T-helper 2 cell treated with Interferon-gamma antibody and Interleukin-4, amounts not matched to agents 5 μg/mL and 100 μg/mL, for 36 hours (primary cell): ENCODE results near the gene EPYC.

Experiments used
- DNase-seq: peaks from one replicate; pipeline ENCODE4 v3.0.0; 2021; ENCODE audit warnings: low spot score
- H3K27ac Mint-ChIP-seq: one replicate; pipeline ENCODE4 v1.8.0; 2021; ENCODE audit warnings: mild to moderate bottlenecking, mixed read lengths
- H3K27me3 Mint-ChIP-seq: one replicate; pipeline ENCODE4 v1.8.0; 2021; ENCODE audit warnings: low read depth, mixed read lengths
- H3K36me3 Mint-ChIP-seq: one replicate; pipeline ENCODE4 v1.8.0; 2021; ENCODE audit warnings: low read depth, mixed read lengths
- H3K4me1 Mint-ChIP-seq: one replicate; pipeline ENCODE4 v1.8.0; 2021; ENCODE audit warnings: low read depth, mixed read lengths
- H3K4me3 Mint-ChIP-seq: one replicate; pipeline ENCODE4 v1.8.0; 2022; ENCODE audit warnings: mild to moderate bottlenecking, moderate library complexity, mixed read lengths
- H3K9me3 Mint-ChIP-seq: one replicate; pipeline ENCODE4 v1.8.0; 2021; ENCODE audit warnings: mixed read lengths

EPYC gene

GRCh38 chr12:90936230-90937005, 68.4 kb downstream of the EPYC start:
- H3K27ac Mint-ChIP-seq, result no peak overlapping the region
- no peak for DNase-seq
- H3K27me3 Mint-ChIP-seq, result peaks cover 7% of the 10 kb centered on the region
- H3K4me3 Mint-ChIP-seq, result no peak overlapping the region
- no peaks in the 10 kb centered on the region for H3K9me3 Mint-ChIP-seq
- peaks cover 1% of the 10 kb centered on the region for H3K36me3 Mint-ChIP-seq
- H3K4me1 Mint-ChIP-seq, result peaks cover 24% of the 10 kb centered on the region

DNA sequence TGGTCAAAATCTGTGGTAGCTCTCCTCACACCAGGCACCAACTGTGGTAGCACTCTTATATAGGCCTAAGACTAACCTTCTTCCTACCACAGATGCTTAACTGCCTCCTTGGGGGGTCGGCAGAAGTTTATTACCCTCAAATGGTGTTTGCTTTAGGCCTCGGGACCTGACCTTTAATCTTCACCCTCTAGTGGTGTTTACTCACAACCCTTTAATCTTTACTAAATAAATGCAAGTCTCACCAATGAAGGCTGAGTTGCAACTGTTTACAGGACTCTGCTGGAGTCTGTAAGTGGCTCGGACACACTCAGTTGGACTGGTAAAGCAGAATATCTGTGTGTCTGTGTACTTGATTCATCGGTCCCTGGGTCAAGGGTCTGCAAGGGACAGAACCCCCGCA, 79.2 kb downstream of the EPYC start:
- Mint-ChIP-seq H3K36me3 (no peaks in the 10 kb centered on the region), H3K27ac (no peak overlapping the region), H3K4me3 (no peak overlapping the region), H3K27me3 (peaks cover 4% of the 10 kb centered on the region), H3K4me1 (no peaks in the 10 kb centered on the region), H3K9me3 (peaks cover 12% of the 10 kb centered on the region)
- no peak for DNase-seq

GRCh38 chr12:90924406-90924805, 80.4 kb downstream of the EPYC start:
- peaks cover 4% of the 10 kb centered on the region for H3K27me3 Mint-ChIP-seq
- H3K4me1 Mint-ChIP-seq, result no peaks in the 10 kb centered on the region
- no peak for DNase-seq
- no peak overlapping the region for H3K4me3 Mint-ChIP-seq
- H3K9me3 Mint-ChIP-seq, result peaks cover 6% of the 10 kb centered on the region
- no peak overlapping the region for H3K27ac Mint-ChIP-seq
- H3K36me3 Mint-ChIP-seq, result no peaks in the 10 kb centered on the region

- Mint-ChIP-seq H3K4me3 (no peak overlapping the region), H3K27ac (no peak overlapping the region), H3K9me3 (no peaks in the 10 kb centered on the region), H3K4me1 (no peaks in the 10 kb centered on the region), H3K36me3 (no peaks in the 10 kb centered on the region), H3K27me3 (peaks cover 7% of the 10 kb centered on the region)
- no peak for DNase-seq
These were observed 82.6 kb downstream of the EPYC start for GRCh38 chr12:90922145-90922627.

GRCh38 chr12:90921536-90921935, 83.2 kb downstream of the EPYC start:
- H3K4me1 Mint-ChIP-seq, result no peaks in the 10 kb centered on the region
- no peak overlapping the region for H3K4me3 Mint-ChIP-seq
- no peak for DNase-seq
- no peaks in the 10 kb centered on the region for H3K36me3 Mint-ChIP-seq
- no peaks in the 10 kb centered on the region for H3K9me3 Mint-ChIP-seq
- no peak overlapping the region for H3K27ac Mint-ChIP-seq
- H3K27me3 Mint-ChIP-seq, result peaks cover 7% of the 10 kb centered on the region

DNA sequence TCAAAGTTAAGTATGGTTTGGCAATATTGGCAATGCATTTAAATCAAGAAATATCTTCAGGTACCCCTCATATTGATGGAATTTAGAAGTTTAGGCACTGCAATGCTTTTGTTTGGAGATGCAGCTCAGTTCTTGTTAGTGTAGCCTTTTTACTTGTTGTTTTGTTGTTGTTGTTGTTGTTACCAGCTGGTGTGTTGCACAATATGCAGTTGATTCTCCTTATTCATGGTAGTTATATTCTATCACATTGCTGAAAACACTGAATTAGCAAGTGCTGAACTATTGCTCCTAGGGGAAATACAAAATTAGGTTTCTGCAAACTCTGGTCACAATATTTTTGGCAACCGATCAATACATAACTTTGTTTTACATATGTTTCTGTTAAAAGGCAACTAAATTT, 84.5 kb downstream of the EPYC start:
- Mint-ChIP-seq H3K4me3 (no peak overlapping the region), H3K36me3 (no peaks in the 10 kb centered on the region), H3K27ac (no peak overlapping the region), H3K9me3 (no peaks in the 10 kb centered on the region), H3K4me1 (no peaks in the 10 kb centered on the region), H3K27me3 (peaks cover 7% of the 10 kb centered on the region)
- no peak for DNase-seq

DNA sequence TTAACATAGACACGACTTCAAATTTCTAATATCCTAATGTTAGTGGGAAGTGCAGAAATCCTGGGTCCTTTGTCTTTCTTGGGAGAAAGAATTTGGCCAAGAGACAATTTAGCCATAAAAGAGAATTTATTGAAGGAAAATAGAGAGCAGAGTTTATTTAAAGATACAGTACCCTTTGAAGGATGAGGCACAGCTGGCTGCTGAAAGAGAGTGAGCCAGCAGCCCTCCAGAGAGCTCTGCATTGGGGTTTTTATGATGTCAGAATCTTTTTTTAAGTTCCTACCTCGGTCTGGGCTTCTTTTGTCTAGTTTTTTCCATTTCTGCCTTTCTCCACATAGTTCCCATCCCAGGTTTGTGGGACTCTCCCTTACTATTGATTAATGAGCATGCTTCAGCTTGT, 87.3 kb downstream of the EPYC start:
- no peak for DNase-seq
- H3K9me3 Mint-ChIP-seq, result no peaks in the 10 kb centered on the region
- H3K27me3 Mint-ChIP-seq, result peaks cover 3% of the 10 kb centered on the region
- no peaks in the 10 kb centered on the region for H3K36me3 Mint-ChIP-seq
- H3K27ac Mint-ChIP-seq, result no peak overlapping the region
- no peaks in the 10 kb centered on the region for H3K4me1 Mint-ChIP-seq
- H3K4me3 Mint-ChIP-seq, result no peak overlapping the region

DNA sequence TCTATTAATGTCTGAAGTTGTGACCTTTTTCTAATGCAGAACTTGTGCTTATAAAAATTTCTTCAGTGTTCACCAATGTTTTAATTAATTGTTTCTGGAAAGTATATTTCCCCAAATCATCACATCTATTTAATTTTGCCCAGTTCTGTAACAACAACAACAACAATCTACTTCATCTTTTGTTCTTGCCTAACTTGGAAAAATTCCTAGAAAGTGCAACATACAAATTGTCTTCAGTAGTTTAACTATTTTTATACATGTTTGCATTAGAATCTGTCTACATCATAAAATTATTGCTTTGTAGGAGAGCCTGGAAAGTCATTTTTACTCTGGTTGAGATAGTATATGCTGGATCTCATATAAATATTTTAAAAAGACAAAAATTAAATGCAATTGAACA, 88.3 kb downstream of the EPYC start:
- no peak overlapping the region for H3K4me3 Mint-ChIP-seq

DNA sequence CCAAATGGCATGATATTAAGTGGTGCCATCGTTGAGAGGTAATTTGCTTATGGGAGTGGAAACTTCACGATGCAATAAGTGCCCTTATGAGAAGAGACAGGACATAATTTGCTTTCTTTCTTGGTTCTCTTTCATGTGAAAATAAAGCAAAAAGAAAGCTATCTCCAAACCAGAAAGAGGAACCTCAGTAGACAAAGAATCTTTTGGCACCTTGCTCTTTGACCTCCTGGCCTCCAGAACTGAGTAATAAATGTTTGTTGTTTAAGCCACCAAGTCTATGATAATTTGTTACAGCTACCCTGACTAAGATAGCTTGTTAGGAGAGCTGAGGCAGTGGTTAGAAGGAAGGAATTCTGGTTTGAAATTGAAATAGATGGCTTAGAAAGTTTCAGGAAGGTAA, 89.4 kb downstream of the EPYC start:
- Mint-ChIP-seq H3K9me3 (no peaks in the 10 kb centered on the region), H3K4me1 (no peaks in the 10 kb centered on the region), H3K27me3 (peaks cover 3% of the 10 kb centered on the region), H3K4me3 (no peak overlapping the region), H3K27ac (no peak overlapping the region), H3K36me3 (no peaks in the 10 kb centered on the region)
- no peak for DNase-seq

More for the DNA sequence above, 88.3 kb downstream of the EPYC start:
- Mint-ChIP-seq H3K9me3 (no peaks in the 10 kb centered on the region), H3K4me1 (no peaks in the 10 kb centered on the region), H3K36me3 (no peaks in the 10 kb centered on the region), H3K27ac (no peak overlapping the region), H3K27me3 (peaks cover 3% of the 10 kb centered on the region)
- DNase-seq, result no peak
